Suppressor macrophage (primary cell): ENCODE results near the gene YAP1.
A peak's percentile ranks its signal among the peaks of the same experiment; 100 is the strongest.

Experiments used
- DNase-seq, 4 experiments: peaks; one replicate each; pipeline ENCODE4 v3.0.0-alpha.2; 2020 to 2022

The YAP1 gene

GRCh38 chr11:102201776-102202175 lies 91.5 kb downstream of the YAP1 start:
- DNase-seq: no peak

GRCh38 chr11:102202972-102203371 lies 92.7 kb downstream of the YAP1 start:
- no peak for DNase-seq

GRCh38 chr11:102204174-102204573 lies 93.9 kb downstream of the YAP1 start:
- no peak for DNase-seq

- DNase-seq: no peak
Measured at GRCh38 chr11:102205805-102206204, 95.6 kb downstream of the YAP1 start.

- DNase-seq: no peak
Measured at GRCh38 chr11:102208835-102209234, 98.6 kb downstream of the YAP1 start.

GRCh38 chr11:102214623-102215022 lies 104.4 kb downstream of the YAP1 start:
- DNase-seq: no peak

GRCh38 chr11:102216433-102217075 lies 106.3 kb downstream of the YAP1 start:
- no peak for DNase-seq

- DNase-seq: no peak
Measured at GRCh38 chr11:102220728-102221467, 110.7 kb downstream of the YAP1 start.

- no peak for DNase-seq
Measured at GRCh38 chr11:102223859-102224258, 113.6 kb downstream of the YAP1 start.

GRCh38 chr11:102225689-102226568 lies 115.7 kb downstream of the YAP1 start:
- no peak for DNase-seq

GRCh38 chr11:102226702-102227490 lies 116.6 kb downstream of the YAP1 start:
- no peak for DNase-seq

GRCh38 chr11:102229510-102230123 lies 119.4 kb downstream of the YAP1 start:
- DNase-seq: no peak

- no peak for DNase-seq
Measured at GRCh38 chr11:102230186-102230585, 119.9 kb downstream of the YAP1 start.

- DNase-seq: no peak
Measured at GRCh38 chr11:102230911-102231310, 120.7 kb downstream of the YAP1 start.

GRCh38 chr11:102234779-102235439 lies 124.7 kb downstream of the YAP1 start:
- no peak for DNase-seq

- DNase-seq: no peak
Measured at GRCh38 chr11:102237096-102237735, 127.0 kb downstream of the YAP1 start.

GRCh38 chr11:102238391-102238821 lies 128.2 kb downstream of the YAP1 start:
- no peak for DNase-seq

GRCh38 chr11:102239448-102239847 lies 129.2 kb downstream of the YAP1 start:
- DNase-seq: no peak

- DNase-seq: no peak
Measured at GRCh38 chr11:102239911-102240310, 129.7 kb downstream of the YAP1 start.

GRCh38 chr11:102240502-102240901 lies 130.3 kb downstream of the YAP1 start:
- no peak for DNase-seq

GRCh38 chr11:102241026-102241425 lies 130.8 kb downstream of the YAP1 start:
- DNase-seq: peak in 2 of 4 experiments; percentile 9 to 11
